NCI-H1417 (cell line): ENCODE data around the gene ASPG.

Experiments used
- DNase-seq, 3 experiments: peaks; one replicate each; lab custom pipeline; 2025; lab: John Stamatoyannopoulos, UW

ASPG gene

GRCh38 chr14:104105071-104105821, 19.7 kb downstream of the ASPG start:
- DNase-seq, result no peak

- no peak for DNase-seq
Measured at GRCh38 chr14:104105822-104106470, 20.4 kb downstream of the ASPG start.

- DNase-seq, result no peak
Measured at GRCh38 chr14:104106471-104106991, 21.0 kb downstream of the ASPG start.

- DNase-seq, result no peak
Measured at GRCh38 chr14:104107101-104107581, 21.6 kb downstream of the ASPG start.

GRCh38 chr14:104107611-104108569, 22.4 kb downstream of the ASPG start:
- DNase-seq, result no peak

- DNase-seq, result no peak
Measured at GRCh38 chr14:104108570-104109541, 23.4 kb downstream of the ASPG start.

GRCh38 chr14:104109731-104110361, 24.3 kb downstream of the ASPG start:
- no peak for DNase-seq

GRCh38 chr14:104110491-104111209, 25.1 kb downstream of the ASPG start:
- no peak for DNase-seq

GRCh38 chr14:104111301-104112112, 26.0 kb downstream of the ASPG start:
- no peak for DNase-seq

GRCh38 chr14:104112113-104112505, 26.6 kb downstream of the ASPG start:
- DNase-seq, result no peak

GRCh38 chr14:104112609-104113571, 27.4 kb downstream of the ASPG start:
- DNase-seq, result no peak

- no peak for DNase-seq
Measured at GRCh38 chr14:104113631-104114420, 28.3 kb downstream of the ASPG start.

GRCh38 chr14:104114421-104115130, 29.1 kb downstream of the ASPG start:
- DNase-seq, result no peak

GRCh38 chr14:104115131-104115600, 29.7 kb downstream of the ASPG start:
- no peak for DNase-seq

GRCh38 chr14:104115691-104116287, 30.3 kb downstream of the ASPG start:
- DNase-seq, result no peak
